GM19455 (cell line): ENCODE measurements around the gene MROH2A.

Experiments
- ATAC-seq: cut with Tn5 transposase; IDR thresholded peaks from one replicate; pipeline ENCODE4 v1.9.1; 2021; ENCODE audit not compliant: unreplicated experiment

Gene MROH2A

DNA sequence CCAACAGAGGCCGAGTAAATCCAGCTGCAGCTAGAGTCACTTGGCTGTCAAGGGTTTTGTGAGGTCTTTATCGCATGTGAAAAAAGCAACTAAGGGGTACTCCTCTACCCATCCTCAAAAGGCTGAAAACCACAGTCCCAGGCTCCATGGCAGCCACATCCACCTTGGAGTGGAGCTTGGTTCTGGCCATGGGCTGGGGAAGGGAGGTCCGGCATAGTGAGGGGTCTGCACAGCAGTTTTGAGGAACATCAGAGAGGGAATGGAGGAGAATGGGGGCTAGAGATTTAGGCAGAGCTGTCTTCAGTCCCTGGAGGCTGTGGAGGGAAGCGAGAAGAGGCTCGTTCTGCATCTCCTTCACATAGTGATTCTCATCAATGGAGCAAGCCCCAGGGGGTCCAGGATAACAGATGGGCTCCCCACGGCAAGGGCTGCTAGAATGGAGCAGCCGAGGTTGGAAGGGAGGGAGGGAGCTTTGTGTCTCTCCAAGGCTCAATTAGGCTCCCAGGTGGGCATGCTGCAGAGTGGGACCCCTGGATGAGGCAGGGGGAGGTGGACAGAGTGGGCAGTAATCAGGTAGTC lies 21.0 kb downstream of the MROH2A start:
- ATAC-seq, result no peak

DNA sequence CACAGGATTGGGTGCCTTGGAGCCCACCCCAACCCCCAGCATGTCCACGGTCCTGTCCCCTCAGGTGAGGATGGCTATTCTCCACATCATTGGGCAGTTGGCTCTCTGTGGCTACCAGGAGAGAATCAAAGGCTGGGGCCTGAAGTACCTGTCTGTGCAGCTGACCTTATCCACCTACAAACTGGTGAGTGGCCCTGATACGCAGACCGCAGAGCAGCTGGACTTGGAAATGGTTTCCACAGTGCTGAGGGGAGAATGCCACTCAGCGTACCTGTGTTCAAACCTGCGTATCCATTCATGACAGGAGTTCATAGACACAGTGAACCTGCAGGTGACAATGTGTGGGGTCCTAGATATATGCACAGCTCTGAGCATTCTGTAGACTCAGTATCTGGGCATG lies 21.6 kb downstream of the MROH2A start:
- no peak for ATAC-seq

DNA sequence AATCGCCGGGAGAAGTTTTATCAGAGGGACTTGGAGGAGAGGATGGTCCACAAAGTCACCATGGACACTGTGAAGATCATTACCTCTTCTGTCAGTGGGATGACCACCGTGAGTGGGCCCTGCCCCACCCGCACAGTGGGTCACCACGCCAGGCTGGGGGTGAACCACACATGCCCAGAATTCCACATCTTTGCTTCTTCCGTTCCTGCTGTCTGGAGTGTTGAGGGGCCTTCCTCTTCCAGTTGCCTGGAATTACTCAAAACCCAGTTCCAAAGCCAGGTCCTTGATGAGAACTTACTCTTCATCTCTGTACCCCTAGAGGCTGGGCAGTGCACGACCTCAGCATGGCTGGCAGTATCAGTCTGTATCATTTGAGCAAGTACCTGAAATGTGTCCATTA lies 22.1 kb downstream of the MROH2A start:
- ATAC-seq, result no peak

GRCh38 chr2:233801357-233802131 lies 23.4 kb downstream of the MROH2A start:
- no peak for ATAC-seq

DNA sequence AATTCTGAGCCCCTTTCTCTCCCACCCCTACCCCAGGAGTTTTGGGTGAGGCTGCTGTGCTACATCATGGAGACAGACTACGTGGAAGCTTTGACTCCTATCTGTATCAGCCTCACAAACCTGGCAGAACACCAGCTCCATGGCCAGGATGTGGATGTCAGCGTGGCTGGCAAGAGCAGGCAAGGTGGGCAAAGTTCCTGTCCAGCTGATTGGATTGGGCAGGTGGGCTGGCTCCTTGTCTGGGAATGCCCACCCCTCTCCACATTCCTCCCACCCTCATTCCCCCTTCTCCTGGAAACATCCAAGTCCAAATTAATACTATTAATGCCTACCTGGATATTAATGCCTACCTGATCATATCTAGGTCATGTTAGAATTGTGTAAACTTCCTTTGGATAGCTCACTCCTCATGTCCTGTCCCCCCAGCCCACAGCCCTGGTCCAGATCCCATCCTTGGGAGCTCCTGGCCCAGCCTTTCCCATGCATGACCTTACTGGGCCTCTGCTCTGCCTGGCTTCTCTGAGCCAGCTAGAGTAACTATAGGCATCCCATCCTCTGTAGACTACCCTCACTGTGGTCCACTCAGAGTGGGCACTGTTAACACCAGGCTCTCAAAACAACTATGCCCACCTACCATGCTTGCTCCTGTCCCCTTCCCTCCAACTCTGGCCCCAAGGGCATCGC lies 24.1 kb downstream of the MROH2A start:
- no peak for ATAC-seq

DNA sequence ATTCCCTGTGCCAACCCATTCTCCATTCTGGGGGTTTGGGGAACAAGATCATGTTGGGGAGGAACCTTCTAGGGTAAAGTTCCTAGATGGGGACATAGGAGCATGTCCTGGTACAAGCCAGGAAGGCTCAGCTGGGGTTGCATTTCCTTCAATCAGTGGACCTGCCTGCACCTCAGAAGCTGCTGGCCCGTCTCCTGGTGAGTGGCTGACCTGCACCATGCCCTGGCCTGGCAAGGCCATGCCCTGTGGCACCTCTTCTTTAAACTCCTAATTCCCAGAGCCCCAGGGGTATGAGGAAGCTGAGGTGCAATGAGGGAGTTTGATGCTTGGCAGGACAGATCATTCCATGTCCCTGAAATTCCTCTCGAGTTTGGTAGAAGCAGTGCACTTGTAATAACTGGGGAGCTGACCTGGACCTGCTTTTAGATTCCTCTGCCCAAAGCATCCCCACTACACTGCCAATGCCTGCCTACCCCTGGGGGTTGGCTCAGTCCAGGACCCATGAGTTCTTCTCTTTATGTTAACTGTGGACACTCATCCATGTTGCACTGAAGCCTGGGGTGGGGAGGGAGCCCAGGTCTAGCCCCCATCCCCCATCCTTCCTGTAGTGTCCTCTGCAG lies 25.3 kb downstream of the MROH2A start:
- no peak for ATAC-seq

DNA sequence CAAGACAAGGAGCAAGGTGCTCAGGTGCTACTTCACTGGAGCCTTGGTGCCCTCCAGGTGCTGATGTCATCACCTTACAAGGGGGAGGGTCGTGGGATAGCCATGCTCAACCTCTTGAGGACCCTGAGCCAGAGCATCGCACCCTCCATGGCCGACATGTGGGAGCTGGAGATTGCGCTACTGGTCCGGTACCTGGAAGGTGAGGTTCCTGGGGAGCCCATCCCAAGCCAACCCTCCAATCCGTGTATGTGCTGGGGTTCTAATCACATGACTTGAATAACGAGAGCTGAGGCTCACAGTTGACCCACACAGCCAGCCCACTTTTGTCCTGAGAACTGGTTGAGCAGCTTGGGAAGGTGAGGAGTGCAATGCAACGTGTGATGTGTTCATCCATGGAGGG lies 25.9 kb downstream of the MROH2A start:
- ATAC-seq, result no peak

DNA sequence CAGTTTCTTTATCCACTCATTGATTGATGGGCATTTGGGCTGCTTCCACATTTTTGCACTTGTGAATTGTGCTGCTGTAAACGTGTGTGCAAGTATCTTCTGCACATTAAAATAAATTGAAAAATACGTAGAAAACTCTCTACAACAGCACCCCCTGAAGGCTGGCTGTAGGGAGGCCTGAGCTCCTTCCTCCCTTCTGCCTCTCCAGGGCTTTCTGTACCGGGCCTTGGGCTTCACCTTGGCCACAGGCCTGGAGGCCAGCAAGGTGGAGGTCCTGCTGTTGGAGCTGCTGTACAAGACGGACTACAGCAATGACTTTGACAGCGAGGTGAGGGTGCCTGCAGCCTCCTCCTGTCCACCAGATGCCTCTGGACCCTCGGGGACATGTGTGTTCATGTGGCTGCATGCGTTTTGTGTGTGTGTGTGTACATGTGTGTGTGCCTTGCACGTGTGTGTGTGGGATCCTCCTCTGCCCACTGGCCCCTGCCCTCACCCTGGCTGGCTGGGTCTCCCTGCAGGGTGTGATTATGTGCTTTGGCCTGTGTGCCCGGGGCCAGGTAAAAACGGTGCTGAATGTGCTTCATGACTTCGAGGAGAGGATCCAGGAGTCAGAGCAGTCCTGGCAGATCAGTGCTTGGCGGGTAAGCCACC lies 29.2 kb downstream of the MROH2A start:
- no peak for ATAC-seq

- ATAC-seq, result no peak
Measured at GRCh38 chr2:233807966-233808935, 30.1 kb downstream of the MROH2A start.

GRCh38 chr2:233810385-233810784 lies 32.3 kb downstream of the MROH2A start:
- ATAC-seq, result no peak

DNA sequence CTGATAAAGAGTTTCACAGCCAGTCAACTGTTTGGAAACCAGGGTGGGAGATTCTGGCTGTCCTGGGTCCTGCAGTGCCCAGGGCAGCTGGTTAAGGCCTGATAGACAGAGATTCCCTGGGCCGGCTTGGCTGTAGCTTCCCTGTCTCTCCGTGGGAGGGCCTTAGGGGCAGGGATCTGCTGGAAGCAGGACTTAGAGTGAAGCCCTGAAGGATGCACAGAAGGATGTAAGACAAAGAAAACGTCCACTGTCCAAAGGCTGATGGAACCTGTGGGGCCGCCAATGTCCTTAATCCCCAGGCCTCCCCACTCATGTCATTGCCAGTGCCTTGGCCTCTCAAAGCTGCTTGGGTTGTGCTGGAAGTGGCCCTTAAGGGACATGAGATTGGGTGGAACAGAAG lies 33.0 kb downstream of the MROH2A start:
- no peak for ATAC-seq

DNA sequence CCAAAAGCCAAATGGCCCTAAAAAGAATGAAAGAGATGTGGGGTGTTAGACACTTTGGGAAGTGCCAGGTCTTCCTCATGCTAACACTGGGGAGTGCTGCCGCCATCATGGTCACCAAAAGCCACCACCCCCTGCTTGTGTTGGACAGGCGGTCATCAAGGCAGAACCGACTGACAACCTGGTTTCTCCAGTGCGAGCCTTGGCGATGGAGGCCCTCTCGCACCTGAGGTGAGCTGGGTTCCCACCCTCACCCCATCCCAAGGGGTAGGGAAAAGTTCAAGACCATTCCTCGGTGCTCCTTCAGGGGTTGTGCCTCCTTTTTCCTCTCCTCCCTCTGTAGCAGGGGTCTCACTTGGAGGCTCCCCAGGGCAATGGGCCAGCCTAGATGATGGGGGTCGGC lies 33.6 kb downstream of the MROH2A start:
- no peak for ATAC-seq

GRCh38 chr2:233813236-233814055 lies 35.3 kb downstream of the MROH2A start:
- ATAC-seq, result no peak

DNA sequence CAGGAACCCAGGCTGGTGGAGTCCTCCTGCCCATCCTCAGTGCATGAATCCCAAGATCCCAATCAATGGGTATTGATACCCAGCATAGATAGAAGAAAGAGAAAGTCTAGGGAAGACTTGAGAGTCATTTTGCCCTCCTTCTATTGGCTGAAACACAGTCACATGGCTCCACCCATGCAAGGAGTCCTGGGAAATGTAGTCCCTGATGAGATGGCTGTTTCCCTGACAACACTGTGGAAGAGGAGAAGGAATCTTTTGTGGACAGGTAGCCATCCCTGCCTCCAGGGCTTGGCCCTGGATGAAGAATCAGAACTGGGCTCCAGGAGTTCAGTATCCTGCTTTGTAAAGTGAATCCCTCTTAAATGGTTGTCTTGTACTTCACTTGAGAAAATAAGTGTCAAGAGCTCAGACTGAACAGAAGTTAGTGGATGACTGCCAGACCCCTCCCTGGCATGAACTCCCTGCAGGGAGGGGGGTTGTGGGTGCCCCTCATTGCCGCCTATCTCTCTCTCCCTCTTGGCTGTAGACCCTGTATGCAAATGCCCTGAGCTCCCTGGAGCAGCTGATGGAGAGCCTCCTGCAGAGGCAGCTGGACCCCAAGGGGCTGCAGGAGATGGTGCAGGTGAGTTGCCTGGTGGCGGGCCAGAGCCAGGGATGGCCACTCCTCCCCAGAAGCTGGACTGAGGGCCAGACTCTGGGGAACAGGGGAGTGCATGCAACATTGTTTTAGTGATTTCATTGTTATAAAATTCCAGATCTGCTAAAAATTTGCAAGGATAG lies 36.1 kb downstream of the MROH2A start:
- ATAC-seq, result no peak

DNA sequence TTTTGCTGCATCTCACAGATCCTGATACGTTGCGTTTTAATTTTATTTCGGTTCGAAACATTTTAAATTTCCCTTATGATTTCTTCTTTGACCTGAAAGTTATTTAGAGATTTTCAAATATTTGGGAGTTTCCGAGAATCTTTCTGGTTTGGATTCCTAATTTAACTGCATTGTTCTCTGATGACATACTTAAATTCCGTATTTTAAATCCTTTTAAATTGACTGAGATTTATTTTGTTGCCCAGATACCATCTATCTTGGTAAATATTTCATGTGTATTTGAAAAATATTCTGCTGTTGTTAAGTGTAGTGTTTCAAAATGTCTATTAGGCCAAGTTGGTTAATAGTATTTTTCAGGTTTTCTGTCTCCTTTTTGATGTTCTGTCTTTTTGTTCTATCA lies 37.7 kb downstream of the MROH2A start:
- no peak for ATAC-seq

DNA sequence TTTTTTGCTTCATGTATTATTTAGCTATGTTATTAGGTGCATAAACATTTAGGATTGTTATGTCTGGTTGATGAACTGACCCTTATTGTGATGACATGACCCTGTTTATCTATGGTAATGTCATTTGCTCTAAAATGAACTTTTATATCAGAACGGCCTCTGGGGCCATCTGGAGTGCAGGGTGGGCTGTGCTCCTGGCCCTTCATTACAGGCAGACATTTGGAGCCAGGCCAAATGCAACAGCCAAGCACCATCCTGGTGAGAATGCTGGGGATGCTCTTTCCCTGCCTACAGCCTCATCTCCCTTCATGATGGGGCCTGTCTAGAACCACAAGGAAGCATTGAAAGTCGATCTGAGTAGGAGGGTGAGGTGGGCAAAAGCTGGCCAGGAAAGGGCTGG lies 38.2 kb downstream of the MROH2A start:
- no peak for ATAC-seq

GRCh38 chr2:233816771-233817170 lies 38.6 kb downstream of the MROH2A start:
- ATAC-seq, result no peak

DNA sequence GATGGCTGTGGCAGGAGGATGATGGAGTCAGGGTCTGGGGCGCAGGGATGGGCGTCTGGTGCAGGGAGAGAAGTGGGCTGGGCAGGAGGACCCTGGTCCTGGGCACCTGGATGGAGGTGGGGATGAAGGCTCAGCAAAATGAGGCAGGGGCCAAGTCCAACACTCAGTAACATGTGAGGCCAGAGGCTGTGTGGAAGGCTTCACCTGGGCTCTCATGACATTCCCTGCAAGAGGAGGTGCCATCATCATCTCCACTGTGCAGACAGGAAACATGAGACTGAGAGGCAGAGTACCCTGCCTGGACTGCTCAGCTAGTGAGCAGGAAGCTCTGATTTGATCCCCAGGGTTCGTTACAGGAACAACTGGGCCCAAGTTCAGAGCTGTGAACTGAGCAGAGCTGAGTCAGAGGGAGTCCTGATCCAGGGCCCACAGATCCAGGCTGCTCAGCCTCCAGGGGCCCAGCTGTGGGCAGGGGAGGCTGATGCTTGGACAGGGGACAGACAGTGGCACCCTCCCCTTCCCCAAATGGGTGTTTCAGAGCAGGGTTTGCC lies 39.3 kb downstream of the MROH2A start:
- no peak for ATAC-seq
